ENCODE data around the gene SPRED1.

The SPRED1 gene

GRCh38 chr15:38344351-38344750, 91.7 kb downstream of the SPRED1 start:
- no peaks in the 10 kb centered on the region for H3K36me3 ChIP-seq (ENCODE audit: control insufficient read depth, insufficient read depth, low read length)

GRCh38 chr15:38349251-38349650, 96.6 kb downstream of the SPRED1 start:
- Histone ChIP-seq H2BK5ac (ENCODE audit: low read length) (no peak overlapping the region), H3K79me2 (ENCODE audit: control insufficient read depth, insufficient read depth, low read length) (no peaks in the 10 kb centered on the region), H3K18ac (ENCODE audit: low read length) (no peak overlapping the region), H3K4ac (ENCODE audit: low read depth, low read length) (no peak overlapping the region), H3K27me3 (ENCODE audit: insufficient read depth, low read length, poor library complexity) (no peaks in the 10 kb centered on the region), H3K36me3 (ENCODE audit: control insufficient read depth, insufficient read depth, low read length) (no peaks in the 10 kb centered on the region), H3K27ac (ENCODE audit: low read depth, low read length) (no peak overlapping the region), H4K5ac (ENCODE audit: low read length) (no peak overlapping the region), H4K8ac (ENCODE audit: low read depth, low read length) (no peak overlapping the region), H3K4me2 (ENCODE audit: low read length) (no peak overlapping the region), H3K9ac (ENCODE audit: low read length) (no peak overlapping the region), H3K4me3 (ENCODE audit: low read length) (no peak overlapping the region), H3K56ac (ENCODE audit: low read length) (no peak overlapping the region), H2AK5ac (ENCODE audit: low read length) (no peak overlapping the region), H3K4me1 (ENCODE audit: control insufficient read depth, low read depth, low read length) (no peaks in the 10 kb centered on the region), H2BK120ac (ENCODE audit: low read depth, low read length) (no peak overlapping the region), H3K79me1 (ENCODE audit: low read length) (no peaks in the 10 kb centered on the region), H2BK15ac (replicated peaks; ENCODE audit: low read depth) (no peak overlapping the region), H3K23ac (ENCODE audit: low read length) (no peak overlapping the region)
- no peak for DNase-seq
- no CpG with 5 or more reads among the region's 3 CpGs for WGBS (ENCODE audit: extremely low coverage, insufficient coverage, low lambda C conversion rate)

More at GRCh38 chr15:38344351-38344750, 91.7 kb downstream of the SPRED1 start:
- H2BK5ac ChIP-seq (ENCODE audit: low read length) = no peak overlapping the region
- no peak overlapping the region for H3K27ac ChIP-seq (ENCODE audit: low read depth, low read length)
- H2BK15ac ChIP-seq (replicated peaks; ENCODE audit: low read depth) = no peak overlapping the region
- no peaks in the 10 kb centered on the region for H3K27me3 ChIP-seq (ENCODE audit: insufficient read depth, low read length, poor library complexity)
- H3K23ac ChIP-seq (ENCODE audit: low read length) = no peak overlapping the region
- no peaks in the 10 kb centered on the region for H3K79me2 ChIP-seq (ENCODE audit: control insufficient read depth, insufficient read depth, low read length)
- no peak overlapping the region for H4K5ac ChIP-seq (ENCODE audit: low read length)
- H2BK120ac ChIP-seq (ENCODE audit: low read depth, low read length) = no peak overlapping the region
- no peak overlapping the region for H3K9ac ChIP-seq (ENCODE audit: low read length)
- no peak overlapping the region for H3K56ac ChIP-seq (ENCODE audit: low read length)
- H2AK5ac ChIP-seq (ENCODE audit: low read length) = no peak overlapping the region
- H3K4ac ChIP-seq (ENCODE audit: low read depth, low read length) = no peak overlapping the region
- no peaks in the 10 kb centered on the region for H3K79me1 ChIP-seq (ENCODE audit: low read length)
- no CpG with 5 or more reads among the region's 2 CpGs for WGBS (ENCODE audit: extremely low coverage, insufficient coverage, low lambda C conversion rate)
- DNase-seq = no peak
- H3K4me1 ChIP-seq (ENCODE audit: control insufficient read depth, low read depth, low read length) = no peaks in the 10 kb centered on the region
- H3K4me3 ChIP-seq (ENCODE audit: low read length) = no peak overlapping the region
- H3K18ac ChIP-seq (ENCODE audit: low read length) = no peak overlapping the region
- H4K8ac ChIP-seq (ENCODE audit: low read depth, low read length) = no peak overlapping the region
- H3K4me2 ChIP-seq (ENCODE audit: low read length) = no peak overlapping the region

- Histone ChIP-seq H3K4me3 (ENCODE audit: low read length) (no peak overlapping the region), H2BK120ac (ENCODE audit: low read depth, low read length) (no peak overlapping the region), H3K79me1 (ENCODE audit: low read length) (no peaks in the 10 kb centered on the region), H3K4ac (ENCODE audit: low read depth, low read length) (no peak overlapping the region), H2AK5ac (ENCODE audit: low read length) (no peak overlapping the region), H3K27ac (ENCODE audit: low read depth, low read length) (no peak overlapping the region), H3K27me3 (ENCODE audit: insufficient read depth, low read length, poor library complexity) (no peaks in the 10 kb centered on the region), H3K23ac (ENCODE audit: low read length) (no peak overlapping the region), H2BK5ac (ENCODE audit: low read length) (no peak overlapping the region), H3K4me2 (ENCODE audit: low read length) (no peak overlapping the region), H4K8ac (ENCODE audit: low read depth, low read length) (no peak overlapping the region), H2BK15ac (replicated peaks; ENCODE audit: low read depth) (no peak overlapping the region), H3K79me2 (ENCODE audit: control insufficient read depth, insufficient read depth, low read length) (no peaks in the 10 kb centered on the region), H3K4me1 (ENCODE audit: control insufficient read depth, low read depth, low read length) (no peaks in the 10 kb centered on the region), H3K18ac (ENCODE audit: low read length) (no peak overlapping the region), H3K9ac (ENCODE audit: low read length) (no peak overlapping the region), H3K56ac (ENCODE audit: low read length) (no peak overlapping the region), H4K5ac (ENCODE audit: low read length) (no peak overlapping the region), H3K36me3 (ENCODE audit: control insufficient read depth, insufficient read depth, low read length) (no peaks in the 10 kb centered on the region)
- no peak for DNase-seq
- no CpG with 5 or more reads among the region's 8 CpGs for WGBS (ENCODE audit: extremely low coverage, insufficient coverage, low lambda C conversion rate)
Observed at GRCh38 chr15:38351466-38351865, 98.8 kb downstream of the SPRED1 start.

- Histone ChIP-seq H3K56ac (ENCODE audit: low read length) (no peak overlapping the region), H4K8ac (ENCODE audit: low read depth, low read length) (no peak overlapping the region), H2BK120ac (ENCODE audit: low read depth, low read length) (no peak overlapping the region), H3K36me3 (ENCODE audit: control insufficient read depth, insufficient read depth, low read length) (no peaks in the 10 kb centered on the region), H3K27me3 (ENCODE audit: insufficient read depth, low read length, poor library complexity) (no peaks in the 10 kb centered on the region), H3K4me1 (ENCODE audit: control insufficient read depth, low read depth, low read length) (no peaks in the 10 kb centered on the region), H3K9ac (ENCODE audit: low read length) (no peak overlapping the region), H3K4ac (ENCODE audit: low read depth, low read length) (no peak overlapping the region), H3K4me2 (ENCODE audit: low read length) (no peak overlapping the region), H3K4me3 (ENCODE audit: low read length) (no peak overlapping the region), H2BK5ac (ENCODE audit: low read length) (no peak overlapping the region), H2AK5ac (ENCODE audit: low read length) (no peak overlapping the region), H2BK15ac (replicated peaks; ENCODE audit: low read depth) (no peak overlapping the region), H3K79me1 (ENCODE audit: low read length) (no peaks in the 10 kb centered on the region), H3K23ac (ENCODE audit: low read length) (no peak overlapping the region), H3K27ac (ENCODE audit: low read depth, low read length) (no peak overlapping the region), H3K18ac (ENCODE audit: low read length) (no peak overlapping the region), H4K5ac (ENCODE audit: low read length) (no peak overlapping the region), H3K79me2 (ENCODE audit: control insufficient read depth, insufficient read depth, low read length) (no peaks in the 10 kb centered on the region)
- peak; percentile 76 for DNase-seq
- no CpG with 5 or more reads among the region's 3 CpGs for WGBS (ENCODE audit: extremely low coverage, insufficient coverage, low lambda C conversion rate)
Observed at GRCh38 chr15:38354315-38354929, 101.8 kb downstream of the SPRED1 start.

- Histone ChIP-seq H3K18ac (ENCODE audit: low read length) (no peak overlapping the region), H3K4me2 (ENCODE audit: low read length) (no peak overlapping the region), H3K79me2 (ENCODE audit: control insufficient read depth, insufficient read depth, low read length) (no peaks in the 10 kb centered on the region), H3K4ac (ENCODE audit: low read depth, low read length) (no peak overlapping the region), H3K36me3 (ENCODE audit: control insufficient read depth, insufficient read depth, low read length) (no peaks in the 10 kb centered on the region), H3K4me3 (ENCODE audit: low read length) (no peak overlapping the region), H2AK5ac (ENCODE audit: low read length) (no peak overlapping the region), H3K27ac (ENCODE audit: low read depth, low read length) (no peak overlapping the region), H4K8ac (ENCODE audit: low read depth, low read length) (no peak overlapping the region), H3K23ac (ENCODE audit: low read length) (no peak overlapping the region), H3K4me1 (ENCODE audit: control insufficient read depth, low read depth, low read length) (no peaks in the 10 kb centered on the region), H2BK5ac (ENCODE audit: low read length) (no peak overlapping the region), H3K27me3 (ENCODE audit: insufficient read depth, low read length, poor library complexity) (no peaks in the 10 kb centered on the region), H3K56ac (ENCODE audit: low read length) (no peak overlapping the region), H3K79me1 (ENCODE audit: low read length) (no peaks in the 10 kb centered on the region), H2BK120ac (ENCODE audit: low read depth, low read length) (no peak overlapping the region), H4K5ac (ENCODE audit: low read length) (no peak overlapping the region), H2BK15ac (replicated peaks; ENCODE audit: low read depth) (no peak overlapping the region), H3K9ac (ENCODE audit: low read length) (no peak overlapping the region)
- DNase-seq = no peak
- WGBS (ENCODE audit: extremely low coverage, insufficient coverage, low lambda C conversion rate) = no CpG with 5 or more reads among the region's 3 CpGs
Observed at GRCh38 chr15:38362355-38362754, 109.7 kb downstream of the SPRED1 start.

GRCh38 chr15:38367476-38367875, 114.8 kb downstream of the SPRED1 start:
- Histone ChIP-seq H2BK15ac (replicated peaks; ENCODE audit: low read depth) (no peak overlapping the region), H2BK5ac (ENCODE audit: low read length) (no peak overlapping the region), H2BK120ac (ENCODE audit: low read depth, low read length) (no peak overlapping the region), H3K4me1 (ENCODE audit: control insufficient read depth, low read depth, low read length) (no peaks in the 10 kb centered on the region), H3K27ac (ENCODE audit: low read depth, low read length) (no peak overlapping the region), H3K9ac (ENCODE audit: low read length) (no peak overlapping the region), H3K79me2 (ENCODE audit: control insufficient read depth, insufficient read depth, low read length) (no peaks in the 10 kb centered on the region), H3K4me3 (ENCODE audit: low read length) (no peak overlapping the region), H2AK5ac (ENCODE audit: low read length) (no peak overlapping the region), H3K27me3 (ENCODE audit: insufficient read depth, low read length, poor library complexity) (no peaks in the 10 kb centered on the region), H3K56ac (ENCODE audit: low read length) (no peak overlapping the region), H3K79me1 (ENCODE audit: low read length) (no peaks in the 10 kb centered on the region), H3K36me3 (ENCODE audit: control insufficient read depth, insufficient read depth, low read length) (no peaks in the 10 kb centered on the region), H4K5ac (ENCODE audit: low read length) (no peak overlapping the region), H3K23ac (ENCODE audit: low read length) (no peak overlapping the region), H3K4ac (ENCODE audit: low read depth, low read length) (no peak overlapping the region), H3K4me2 (ENCODE audit: low read length) (no peak overlapping the region), H4K8ac (ENCODE audit: low read depth, low read length) (no peak overlapping the region), H3K18ac (ENCODE audit: low read length) (no peak overlapping the region)
- WGBS (ENCODE audit: extremely low coverage, insufficient coverage, low lambda C conversion rate) = no CpG with 5 or more reads among the region's 2 CpGs
- peak; percentile 25 for DNase-seq
